HEK293 (cell line): ENCODE results near the gene GRAP2.

ENCODE experiments used
- CTCF ChIA-PET: fragments of 350-600 bp; formaldehyde crosslinking; extraction: SDS; loops from one replicate; lab custom pipeline; 2021; ENCODE audit warnings: antibody characterized with exemption; lab: Yijun Ruan, JAX
- POLR2A ChIA-PET: fragments of 300-600 bp; formaldehyde crosslinking; extraction: SDS; loops from one replicate; lab custom pipeline; 2020; ENCODE audit warnings: antibody characterized with exemption, inconsistent platforms; lab: Yijun Ruan, JAX
- H3K27ac ChIP-seq: fragments of 200-500 bp; sonication (Bioruptor generic); 2 replicates; pipeline ENCODE4 v1.5.1; 2014; ENCODE audit warnings: low read depth, low read length, control low read depth, inconsistent platforms; ENCODE audit errors: extremely low read depth
- H3K36me3 ChIP-seq, 2 experiments: fragments of 200-500 bp in 1 of 2; sonication (Bioruptor generic) in 1 of 2; 1 replicate in 1 of 2; 2 replicates in 1 of 2; pipeline ENCODE4 v1.5.1; 2014 to 2017; ENCODE audit warnings: inconsistent platforms in 2 of 2, low read length in 2 of 2; ENCODE audit not compliant: control insufficient read depth in 2 of 2, insufficient read depth in 1 of 2
- H3K4me1 ChIP-seq: fragments of 200-500 bp; sonication (Bioruptor generic); 2 replicates; pipeline ENCODE4 v1.5.1; 2014; ENCODE audit warnings: mild to moderate bottlenecking, low read length, inconsistent platforms; ENCODE audit not compliant: control insufficient read depth, insufficient read depth
- H3K4me3 ChIP-seq: 2 replicates; pipeline ENCODE4 v1.5.1; 2011; ENCODE audit warnings: low read depth, mild to moderate bottlenecking, control low read depth, low read length, moderate library complexity
- H3K9me3 ChIP-seq: fragments of 200-500 bp; sonication (Bioruptor generic); 2 replicates; pipeline ENCODE4 v1.5.1; 2014; ENCODE audit warnings: low read depth, low read length, inconsistent platforms; ENCODE audit not compliant: control insufficient read depth, insufficient read depth
- HIC1 ChIP-seq: fragments of 450-650 bp; formaldehyde crosslinking; IDR thresholded peaks from 2 replicates; pipeline ENCODE4 v1.5.1; 2016; ENCODE audit warnings: missing biosample characterization, missing genetic modification characterization
- IKZF3 ChIP-seq: fragments of 450-650 bp; IDR thresholded peaks from 2 replicates; pipeline ENCODE4 v1.5.0; 2018; ENCODE audit warnings: missing biosample characterization, mild to moderate bottlenecking, missing genetic modification characterization, moderate library complexity
- KLF17 ChIP-seq: fragments of 450-650 bp; formaldehyde crosslinking; IDR thresholded peaks from 2 replicates; pipeline ENCODE4 v1.5.1; 2016; ENCODE audit warnings: missing biosample characterization, missing genetic modification characterization
- PATZ1 ChIP-seq: fragments of 450-650 bp; formaldehyde crosslinking; IDR thresholded peaks from 2 replicates; pipeline ENCODE4 v1.5.1; 2016; ENCODE audit warnings: missing biosample characterization, missing genetic modification characterization
- ZBTB21 ChIP-seq: fragments of 450-650 bp; formaldehyde crosslinking; IDR thresholded peaks from 2 replicates; pipeline ENCODE4 v1.5.1; 2017; ENCODE audit warnings: missing biosample characterization, missing genetic modification characterization
- ZBTB48 ChIP-seq: fragments of 450-650 bp; formaldehyde crosslinking; IDR thresholded peaks from 2 replicates; pipeline ENCODE4 v1.5.1; 2016; ENCODE audit warnings: missing biosample characterization, missing genetic modification characterization
- ZFHX2 ChIP-seq: fragments of 450-650 bp; formaldehyde crosslinking; conservative IDR thresholded peaks from 2 replicates; pipeline ENCODE4 v1.5.1; 2016; ENCODE audit warnings: missing biosample characterization, missing genetic modification characterization
- ZNF132 ChIP-seq: fragments of 450-650 bp; formaldehyde crosslinking; IDR thresholded peaks from 2 replicates; pipeline ENCODE4 v1.5.1; 2017; ENCODE audit warnings: missing biosample characterization, missing genetic modification characterization, borderline replicate concordance
- ZNF146 ChIP-seq: fragments of 450-650 bp; formaldehyde crosslinking; IDR thresholded peaks from 2 replicates; pipeline ENCODE4 v1.5.1; 2016; ENCODE audit warnings: missing biosample characterization, missing genetic modification characterization
- ZNF2 ChIP-seq: fragments of 450-650 bp; formaldehyde crosslinking; IDR thresholded peaks from 2 replicates; pipeline ENCODE4 v1.5.1; 2016; ENCODE audit warnings: missing biosample characterization, missing genetic modification characterization
- ZNF211 ChIP-seq: fragments of 450-650 bp; formaldehyde crosslinking; IDR thresholded peaks from 2 replicates; pipeline ENCODE4 v1.5.1; 2016; ENCODE audit warnings: low read depth, missing biosample characterization, missing genetic modification characterization
- ZNF23 ChIP-seq: fragments of 450-650 bp; formaldehyde crosslinking; IDR thresholded peaks from 2 replicates; pipeline ENCODE4 v1.5.1; 2016; ENCODE audit warnings: missing biosample characterization, missing genetic modification characterization, borderline replicate concordance
- ZNF274 ChIP-seq, 2 experiments: fragments of 200-500 bp in 1 of 2; fragments of 450-650 bp in 1 of 2; sonication (Bioruptor generic) in 1 of 2; formaldehyde crosslinking in 1 of 2; IDR thresholded peaks; 2 replicates each; pipeline versions ENCODE4 v1.5.1 to v1.6.1; 2014 to 2016; ENCODE audit warnings: borderline replicate concordance in 1 of 2, inconsistent platforms in 1 of 2, low read length in 1 of 2, missing biosample characterization in 1 of 2, missing genetic modification characterization in 1 of 2
- ZNF530 ChIP-seq: fragments of 450-650 bp; formaldehyde crosslinking; IDR thresholded peaks from 2 replicates; pipeline ENCODE4 v1.5.1; 2016; ENCODE audit warnings: low read depth, missing biosample characterization, missing genetic modification characterization
- ZNF645 ChIP-seq: fragments of 450-650 bp; formaldehyde crosslinking; IDR thresholded peaks from 2 replicates; pipeline ENCODE4; 2016; ENCODE audit warnings: missing biosample characterization, missing genetic modification characterization
- ZNF660 ChIP-seq: fragments of 450-650 bp; IDR thresholded peaks from 2 replicates; pipeline ENCODE4 v1.5.1; 2018; ENCODE audit warnings: missing biosample characterization, mild to moderate bottlenecking, missing genetic modification characterization
- ZNF791 ChIP-seq: fragments of 450-650 bp; formaldehyde crosslinking; IDR thresholded peaks from 2 replicates; pipeline ENCODE4 v1.5.1; 2016; ENCODE audit warnings: missing biosample characterization, missing genetic modification characterization
- ZNF830 ChIP-seq: fragments of 450-650 bp; IDR thresholded peaks from 2 replicates; pipeline ENCODE4 v1.5.0; 2018; ENCODE audit warnings: missing biosample characterization, missing genetic modification characterization, low read depth, mild to moderate bottlenecking, moderate library complexity
- TF ChIP-seq, protein P1 (sequence below): fragments of 450-650 bp; formaldehyde crosslinking; IDR thresholded peaks from 2 replicates; pipeline ENCODE4 v1.5.1; 2016; ENCODE audit warnings: missing biosample characterization, missing genetic modification characterization

The GRAP2 gene

GRCh38 chr22:39917197-39917643 lies 16.3 kb downstream of the GRAP2 start (continued):
- no peak for TF ChIP-seq KLF17
- TF ChIP-seq ZNF660 = no peak
- TF ChIP-seq PATZ1 (tag by site-specific recombination) = no peak
- no peak for TF ChIP-seq ZNF791 (tag by site-specific recombination)
- no peak for TF ChIP-seq ZNF830 (tag by site-specific recombination)

DNA sequence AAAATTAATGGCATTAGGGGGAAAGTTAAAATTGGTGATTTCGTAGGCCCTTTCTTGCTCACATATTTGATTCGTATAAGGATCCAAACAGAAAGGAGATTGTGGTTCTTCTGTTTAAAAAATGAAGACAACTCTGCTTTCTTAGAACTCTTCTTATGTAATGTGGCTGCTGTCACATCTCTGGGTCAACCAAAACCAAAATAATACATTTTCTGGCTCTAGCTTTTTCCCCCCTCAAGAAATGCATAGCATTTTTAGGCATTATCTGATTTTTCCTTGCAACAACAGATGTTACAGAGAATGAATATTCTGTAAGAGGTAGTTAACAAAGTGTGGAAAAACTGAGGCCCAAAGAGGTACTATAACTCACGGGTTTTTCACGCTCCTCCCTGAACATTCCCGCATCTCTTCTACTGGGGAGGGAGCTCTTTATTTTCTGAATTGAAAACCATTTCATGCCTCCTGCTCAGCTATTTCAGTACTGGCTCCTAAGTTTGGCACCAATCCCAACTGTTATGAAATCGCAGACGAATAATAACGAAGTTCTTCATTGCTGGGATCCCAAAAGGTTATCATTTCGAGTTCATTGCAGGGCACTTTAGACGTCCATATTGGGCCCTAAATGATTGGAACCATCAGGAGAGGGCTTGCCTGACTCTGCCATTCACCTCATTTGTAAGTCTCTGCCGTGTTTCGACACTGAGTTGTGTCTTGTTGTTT lies 17.1 kb downstream of the GRAP2 start:
- Histone ChIP-seq H3K4me3 (no peak overlapping the region), H3K27ac (no peak overlapping the region), H3K4me1 (no peaks in the 10 kb centered on the region), H3K36me3 (no peaks in the 10 kb centered on the region), H3K9me3 (no peaks in the 10 kb centered on the region)
- CTCF ChIA-PET = interaction anchor here (0.6 to 2.9 kb wide), 4 partner anchors 14 to 302 kb away, joined by 3 to 7 read pairs (median 4); no protein-coding TSS in a partner anchor
- no peak for TF ChIP-seq ZBTB21 (tag by site-specific recombination)
- TF ChIP-seq ZNF274 (IDR thresholded peaks at IDR 0.05; ENCODE audit: low read length) = no peak
- TF ChIP-seq ZNF274 (tag by site-specific recombination; IDR thresholded peaks at IDR 0.05; ENCODE audit: borderline replicate concordance) = no peak
- TF ChIP-seq ZNF23 (tag by site-specific recombination) = no peak
- TF ChIP-seq ZNF530 (tag by site-specific recombination) = no peak
- TF ChIP-seq ZNF146 = no peak
- TF ChIP-seq ZBTB48 (tag by site-specific recombination) = no peak
- no peak for TF ChIP-seq ZNF211
- TF ChIP-seq ZNF2 (tag by site-specific recombination) = no peak
- no peak for TF ChIP-seq IKZF3 (tag by site-specific recombination)
- TF ChIP-seq ZNF645 = no peak
- TF ChIP-seq ZFHX2 = no peak
- POLR2A ChIA-PET = interaction anchor here (0.7 kb wide), 1 partner anchor 133 kb away, joined by 3 read pairs; no protein-coding TSS in a partner anchor

DNA sequence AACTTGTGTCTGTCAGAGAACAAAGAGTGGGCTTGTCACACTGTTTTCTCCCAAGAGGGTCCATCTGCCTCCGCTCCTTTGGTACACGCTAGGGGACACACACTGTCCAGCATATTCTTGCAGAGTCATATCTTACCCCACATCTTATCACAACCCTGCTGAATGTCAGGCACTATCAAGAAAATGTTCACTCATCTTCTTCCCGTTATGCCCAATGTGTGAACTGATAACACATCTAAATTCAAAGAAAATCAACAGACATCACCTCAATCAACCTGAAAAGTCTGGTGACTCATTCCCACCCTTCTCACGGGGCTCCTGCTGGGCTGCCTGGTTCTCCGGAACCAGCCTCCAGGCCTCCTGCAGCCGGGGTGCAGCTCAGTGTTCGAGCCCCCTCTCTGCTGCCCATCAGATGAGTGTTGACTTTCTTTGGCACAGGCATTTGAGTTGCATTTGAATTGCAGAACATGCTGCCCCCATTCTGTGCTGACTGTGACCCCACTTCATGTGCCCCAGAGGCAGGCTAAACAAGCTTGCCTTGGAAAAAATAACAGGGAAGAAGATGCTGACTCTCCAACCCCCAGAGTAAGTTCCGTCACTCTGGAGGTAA lies 19.4 kb downstream of the GRAP2 start:
- H3K4me3 ChIP-seq = no peak overlapping the region
- CTCF ChIA-PET = interaction anchor here (0.7 to 1.7 kb wide), 2 partner anchors 13 to 424 kb away, joined by 3 to 8 read pairs; no protein-coding TSS in a partner anchor
- H3K36me3 ChIP-seq = no peaks in the 10 kb centered on the region
- no peaks in the 10 kb centered on the region for H3K4me1 ChIP-seq
- H3K9me3 ChIP-seq = no peaks in the 10 kb centered on the region
- POLR2A ChIA-PET = no interaction called here
- no peak overlapping the region for H3K27ac ChIP-seq
- TF ChIP-seq ZNF132 (tag by site-specific recombination) = no peak
- TF ChIP-seq, protein P1, sequence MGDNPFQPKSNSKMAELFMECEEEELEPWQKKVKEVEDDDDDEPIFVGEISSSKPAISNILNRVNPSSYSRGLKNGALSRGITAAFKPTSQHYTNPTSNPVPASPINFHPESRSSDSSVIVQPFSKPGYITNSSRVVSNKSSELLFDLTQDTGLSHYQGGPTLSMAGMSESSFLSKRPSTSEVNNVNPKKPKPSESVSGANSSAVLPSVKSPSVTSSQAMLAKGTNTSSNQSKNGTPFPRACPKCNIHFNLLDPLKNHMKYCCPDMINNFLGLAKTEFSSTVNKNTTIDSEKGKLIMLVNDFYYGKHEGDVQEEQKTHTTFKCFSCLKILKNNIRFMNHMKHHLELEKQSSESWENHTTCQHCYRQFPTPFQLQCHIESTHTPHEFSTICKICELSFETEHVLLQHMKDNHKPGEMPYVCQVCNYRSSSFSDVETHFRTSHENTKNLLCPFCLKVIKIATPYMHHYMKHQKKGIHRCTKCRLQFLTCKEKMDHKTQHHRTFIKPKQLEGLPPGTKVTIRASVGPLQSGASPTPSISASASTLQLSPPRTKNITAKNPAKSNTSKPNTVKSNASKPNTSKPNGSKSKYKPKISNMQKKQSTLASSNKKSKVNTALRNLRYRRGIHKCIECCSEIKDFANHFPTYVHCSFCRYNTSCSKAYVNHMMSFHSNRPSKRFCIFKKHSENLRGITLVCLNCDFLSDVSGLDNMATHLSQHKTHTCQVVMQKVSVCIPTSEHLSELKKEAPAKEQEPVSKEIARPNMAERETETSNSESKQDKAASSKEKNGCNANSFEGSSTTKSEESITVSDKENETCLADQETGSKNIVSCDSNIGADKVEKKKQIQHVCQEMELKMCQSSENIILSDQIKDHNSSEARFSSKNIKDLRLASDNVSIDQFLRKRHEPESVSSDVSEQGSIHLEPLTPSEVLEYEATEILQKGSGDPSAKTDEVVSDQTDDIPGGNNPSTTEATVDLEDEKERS = no peak
- TF ChIP-seq HIC1 (tag by site-specific recombination) = no peak
